G401.6 (cell line): Measurements from ENCODE around the gene PPP2R2C.

ENCODE experiments used
- FAIRE-seq: peaks from 2 replicates; lab custom pipeline; 2012; peaks lifted over from hg19 to GRCh38; lab: Jason Lieb, UNC

PPP2R2C gene

GRCh38 chr4:6281436-6282313 is 190.7 kb downstream of the PPP2R2C start:
- FAIRE-seq: no peak

DNA sequence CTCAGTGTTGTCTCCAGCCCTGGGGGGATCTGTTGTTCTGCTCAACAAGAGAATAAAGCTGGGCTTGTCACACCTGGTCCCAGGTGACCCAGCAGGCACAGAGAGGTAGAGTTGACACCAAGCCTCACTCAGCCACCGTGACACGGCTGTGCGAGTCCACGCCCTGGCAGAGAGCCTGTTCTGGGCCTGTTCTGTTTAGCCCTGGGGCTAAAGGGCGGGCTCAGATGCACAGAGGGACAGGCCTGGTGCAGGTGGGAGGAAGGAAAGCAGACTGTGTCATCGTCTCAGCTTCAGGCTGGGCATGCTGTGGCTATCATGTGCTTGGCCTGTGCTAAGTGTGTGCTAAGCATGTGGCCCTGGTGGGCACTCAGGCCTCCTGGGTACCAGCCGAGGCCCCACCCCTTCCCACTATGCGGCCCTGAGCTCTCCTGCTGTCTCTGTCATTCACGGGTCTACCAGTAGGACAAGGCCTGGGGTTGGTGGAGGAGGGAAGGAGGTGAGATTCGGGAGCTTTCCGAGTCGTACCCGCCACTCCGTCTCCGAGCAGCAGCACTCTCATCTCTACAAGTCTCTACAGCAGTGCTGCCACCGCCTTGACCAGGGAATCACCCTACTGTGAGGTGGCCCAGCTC is 191.9 kb downstream of the PPP2R2C start:
- no peak for FAIRE-seq

GRCh38 chr4:6279582-6280289 is 192.7 kb downstream of the PPP2R2C start:
- FAIRE-seq: no peak

GRCh38 chr4:6278801-6279197 is 193.6 kb downstream of the PPP2R2C start:
- no peak for FAIRE-seq

DNA sequence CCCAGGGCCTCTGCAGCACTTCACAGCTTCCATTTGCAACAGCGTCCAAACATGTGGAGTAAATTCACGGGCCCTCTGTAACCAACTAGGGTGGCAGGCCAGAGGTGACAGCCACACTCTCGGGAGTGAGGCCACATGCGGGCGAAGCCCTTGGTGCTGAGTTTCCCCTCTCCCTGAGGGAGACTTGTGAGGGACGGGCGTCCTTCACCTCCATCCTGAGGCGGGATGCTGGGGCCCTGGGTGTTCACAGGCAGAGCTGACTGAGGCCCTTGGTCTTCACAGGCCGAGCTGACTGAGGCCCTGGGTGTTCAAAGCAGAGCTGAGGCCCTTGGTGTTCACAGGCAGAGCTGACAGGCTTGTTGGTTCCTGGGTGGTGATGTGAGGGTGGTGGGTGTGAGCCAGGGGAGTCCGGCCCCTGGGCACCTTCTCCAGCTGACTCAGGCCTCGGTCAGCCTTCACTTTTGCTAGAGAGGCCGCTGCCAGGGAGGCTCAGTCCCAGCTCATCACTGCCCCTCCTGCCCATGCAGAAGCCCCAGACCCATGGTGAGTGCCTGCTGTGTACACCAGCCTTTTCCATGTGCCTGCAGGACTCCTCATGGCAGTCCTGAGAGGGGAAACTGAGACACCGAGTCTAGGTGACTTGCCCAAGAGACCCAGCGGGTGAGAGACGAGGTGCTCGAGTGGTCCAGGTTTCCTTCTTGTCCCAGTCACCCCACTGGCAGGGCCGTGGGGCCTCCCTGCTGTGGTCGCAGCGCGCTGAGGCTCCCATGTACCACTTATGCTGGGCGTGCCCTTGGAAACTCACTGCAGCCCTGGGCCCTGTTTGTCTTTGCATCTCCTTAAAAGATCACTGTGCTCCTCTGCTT is 194.2 kb downstream of the PPP2R2C start:
- FAIRE-seq: no peak

GRCh38 chr4:6277139-6277802 is 195.1 kb downstream of the PPP2R2C start:
- FAIRE-seq: no peak

- FAIRE-seq: no peak
These were observed 196.3 kb downstream of the PPP2R2C start for GRCh38 chr4:6275898-6276806.

GRCh38 chr4:6275351-6275750 is 197.1 kb downstream of the PPP2R2C start:
- no peak for FAIRE-seq

- no peak for FAIRE-seq
These were observed 198.8 kb downstream of the PPP2R2C start for GRCh38 chr4:6273661-6273990.

DNA sequence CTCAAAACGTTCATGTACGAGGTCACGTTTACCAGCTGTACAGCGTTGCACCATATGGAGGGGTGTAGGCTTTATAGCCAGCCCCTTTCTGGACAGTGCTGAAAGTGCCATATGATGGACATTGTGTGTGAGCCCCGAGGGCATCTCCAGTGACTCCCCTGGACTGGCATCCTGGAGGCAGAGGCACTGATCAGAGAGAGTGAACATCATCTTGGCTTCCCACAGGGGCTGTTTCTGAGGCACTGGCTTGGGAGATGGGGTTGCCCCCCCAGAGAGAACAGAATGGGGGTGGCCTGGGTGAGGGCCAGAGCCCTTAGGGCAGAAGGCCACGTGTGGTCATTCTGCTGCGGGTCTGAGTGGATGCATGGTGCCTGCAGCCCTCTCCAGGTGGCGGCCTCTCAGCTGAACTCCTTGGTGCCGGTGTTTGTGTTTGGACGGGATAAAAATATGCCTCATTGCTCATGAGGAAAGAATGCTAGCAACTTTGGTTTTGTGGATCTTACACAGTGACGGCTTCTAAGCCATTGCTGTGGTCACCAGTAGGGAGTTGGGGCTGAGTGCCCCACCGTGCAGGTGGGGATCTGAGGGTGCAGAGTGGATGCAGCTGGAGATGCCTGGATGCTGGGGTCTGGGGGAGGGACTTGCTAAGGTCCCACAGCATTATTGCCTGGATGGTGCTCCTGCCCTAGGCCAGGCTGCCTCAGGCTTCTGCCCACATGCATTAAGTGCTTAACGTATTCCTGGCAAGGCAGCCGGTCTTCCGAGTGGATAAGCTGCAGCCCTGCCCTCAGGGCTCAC is 199.4 kb downstream of the PPP2R2C start:
- no peak for FAIRE-seq

GRCh38 chr4:6271701-6272465 is 200.5 kb downstream of the PPP2R2C start:
- no peak for FAIRE-seq

DNA sequence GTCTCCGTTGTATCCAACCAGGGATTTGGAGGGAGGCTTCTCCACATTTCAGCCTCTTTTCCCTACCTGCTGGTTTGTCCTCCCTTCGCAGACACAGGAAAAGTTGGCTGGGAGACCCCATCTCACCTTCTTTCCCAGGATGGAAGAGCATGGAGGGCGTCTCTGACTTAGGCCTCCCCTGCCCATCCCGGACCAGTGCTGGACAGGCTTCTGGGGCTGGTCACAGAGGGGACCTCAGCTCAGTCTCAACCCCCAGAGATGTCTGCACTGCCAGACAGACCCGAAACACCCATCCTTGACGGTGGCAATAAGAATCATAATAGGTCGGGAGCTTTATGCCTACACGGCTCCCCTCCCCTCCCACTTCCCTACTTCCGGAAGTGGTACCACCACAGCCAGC is 201.2 kb downstream of the PPP2R2C start:
- FAIRE-seq: no peak

GRCh38 chr4:6270636-6271121 is 201.7 kb downstream of the PPP2R2C start:
- no peak for FAIRE-seq
